NB4 (cell line): ENCODE data around the gene VPS37C.

Source experiments
- CTCF ChIP-seq: IDR thresholded peaks from one replicate; pipeline ENCODE4 v1.5.1; 2012; ENCODE audit warnings: low read depth, low read length
- MAX ChIP-seq: IDR thresholded peaks from 2 replicates; pipeline ENCODE4 v1.6.1; 2011; ENCODE audit warnings: low read depth, low read length

DNA sequence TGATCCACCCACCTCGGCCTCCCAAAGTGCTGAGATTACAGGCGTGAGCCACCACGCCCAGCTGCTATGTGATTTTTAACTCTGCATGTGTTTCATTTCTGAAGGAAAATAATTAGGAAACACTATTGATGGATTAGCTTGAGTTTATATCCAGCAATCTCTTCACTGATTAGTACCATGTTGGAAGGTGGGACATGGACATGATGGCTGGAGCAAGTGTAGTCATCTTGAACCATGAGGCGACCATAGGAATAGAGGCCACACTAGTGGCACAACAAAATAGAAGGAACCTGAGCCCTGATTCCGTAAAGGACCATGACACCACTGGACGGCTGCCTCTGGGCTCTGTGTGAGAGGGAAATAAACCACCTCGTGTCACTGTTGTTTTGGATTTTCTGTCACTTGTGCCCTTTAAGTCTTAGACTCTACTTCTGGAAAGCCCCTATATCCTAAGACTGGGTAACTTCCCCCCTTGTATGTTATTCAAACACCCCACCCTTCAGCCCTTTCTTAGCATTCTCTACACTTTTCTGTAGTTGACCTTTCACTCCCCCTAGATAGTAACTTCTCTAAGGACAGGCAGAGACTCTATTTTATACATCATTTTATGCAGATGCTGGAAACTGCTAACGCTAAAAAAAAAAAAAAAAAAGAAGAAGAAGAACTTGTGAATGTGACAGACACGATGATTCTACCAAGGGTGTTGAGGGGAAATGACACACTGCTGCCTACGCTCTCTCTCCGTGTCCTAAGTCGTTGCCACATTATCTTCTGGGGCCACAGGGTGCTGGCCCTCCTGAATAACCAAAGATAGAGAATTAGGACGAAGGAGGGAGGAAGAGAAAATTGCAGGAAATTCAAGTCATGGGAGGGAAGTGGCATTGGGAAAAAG, 2.7 kb upstream of the VPS37C start:
- no peak for TF ChIP-seq CTCF
- no peak for TF ChIP-seq MAX
